ENCODE results near the gene NXN. TPM values are rescaled to one million over a fixed set of nuclear protein-coding genes. Genes with fewer than 3 reads are reported as not detected.
A peak's percentile ranks its signal among the peaks of the same experiment; 100 is the strongest.

NXN gene
- total RNA-seq, 1 donor from 2014 or later, result 76.4 TPM

- Mint-ChIP-seq H3K4me3 (no peak overlapping the region), H3K27me3 (ENCODE audit: low read depth) (no peaks in the 10 kb centered on the region), H3K4me1 (peaks cover 30% of the 10 kb centered on the region), H3K9me3 (no peaks in the 10 kb centered on the region), H3K27ac (ENCODE audit: unreplicated experiment) (no peak overlapping the region), H3K36me3 (ENCODE audit: low read depth) (peaks cover 3% of the 10 kb centered on the region)
- DNase-seq (ENCODE audit: low read depth, low spot score), result no peak
- TF ChIP-seq, protein P1, sequence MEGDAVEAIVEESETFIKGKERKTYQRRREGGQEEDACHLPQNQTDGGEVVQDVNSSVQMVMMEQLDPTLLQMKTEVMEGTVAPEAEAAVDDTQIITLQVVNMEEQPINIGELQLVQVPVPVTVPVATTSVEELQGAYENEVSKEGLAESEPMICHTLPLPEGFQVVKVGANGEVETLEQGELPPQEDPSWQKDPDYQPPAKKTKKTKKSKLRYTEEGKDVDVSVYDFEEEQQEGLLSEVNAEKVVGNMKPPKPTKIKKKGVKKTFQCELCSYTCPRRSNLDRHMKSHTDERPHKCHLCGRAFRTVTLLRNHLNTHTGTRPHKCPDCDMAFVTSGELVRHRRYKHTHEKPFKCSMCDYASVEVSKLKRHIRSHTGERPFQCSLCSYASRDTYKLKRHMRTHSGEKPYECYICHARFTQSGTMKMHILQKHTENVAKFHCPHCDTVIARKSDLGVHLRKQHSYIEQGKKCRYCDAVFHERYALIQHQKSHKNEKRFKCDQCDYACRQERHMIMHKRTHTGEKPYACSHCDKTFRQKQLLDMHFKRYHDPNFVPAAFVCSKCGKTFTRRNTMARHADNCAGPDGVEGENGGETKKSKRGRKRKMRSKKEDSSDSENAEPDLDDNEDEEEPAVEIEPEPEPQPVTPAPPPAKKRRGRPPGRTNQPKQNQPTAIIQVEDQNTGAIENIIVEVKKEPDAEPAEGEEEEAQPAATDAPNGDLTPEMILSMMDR (conservative IDR thresholded peaks at IDR 0.05), result no peak
Measured at GRCh38 chr17:802481-802880, 177.1 kb downstream of the NXN start.

- DNase-seq (ENCODE audit: low read depth, low spot score), result no peak
- H3K27ac Mint-ChIP-seq (ENCODE audit: unreplicated experiment), result no peak overlapping the region
- H3K36me3 Mint-ChIP-seq (ENCODE audit: low read depth), result peaks cover 5% of the 10 kb centered on the region
- peaks cover 26% of the 10 kb centered on the region for H3K4me1 Mint-ChIP-seq
- TF ChIP-seq, protein P1 (conservative IDR thresholded peaks at IDR 0.05), result no peak
- H3K4me3 Mint-ChIP-seq, result peak overlapping the region; percentile 54
- H3K9me3 Mint-ChIP-seq, result no peaks in the 10 kb centered on the region
- no peaks in the 10 kb centered on the region for H3K27me3 Mint-ChIP-seq (ENCODE audit: low read depth)
Measured at GRCh38 chr17:801660-802059, 177.9 kb downstream of the NXN start.

DNA sequence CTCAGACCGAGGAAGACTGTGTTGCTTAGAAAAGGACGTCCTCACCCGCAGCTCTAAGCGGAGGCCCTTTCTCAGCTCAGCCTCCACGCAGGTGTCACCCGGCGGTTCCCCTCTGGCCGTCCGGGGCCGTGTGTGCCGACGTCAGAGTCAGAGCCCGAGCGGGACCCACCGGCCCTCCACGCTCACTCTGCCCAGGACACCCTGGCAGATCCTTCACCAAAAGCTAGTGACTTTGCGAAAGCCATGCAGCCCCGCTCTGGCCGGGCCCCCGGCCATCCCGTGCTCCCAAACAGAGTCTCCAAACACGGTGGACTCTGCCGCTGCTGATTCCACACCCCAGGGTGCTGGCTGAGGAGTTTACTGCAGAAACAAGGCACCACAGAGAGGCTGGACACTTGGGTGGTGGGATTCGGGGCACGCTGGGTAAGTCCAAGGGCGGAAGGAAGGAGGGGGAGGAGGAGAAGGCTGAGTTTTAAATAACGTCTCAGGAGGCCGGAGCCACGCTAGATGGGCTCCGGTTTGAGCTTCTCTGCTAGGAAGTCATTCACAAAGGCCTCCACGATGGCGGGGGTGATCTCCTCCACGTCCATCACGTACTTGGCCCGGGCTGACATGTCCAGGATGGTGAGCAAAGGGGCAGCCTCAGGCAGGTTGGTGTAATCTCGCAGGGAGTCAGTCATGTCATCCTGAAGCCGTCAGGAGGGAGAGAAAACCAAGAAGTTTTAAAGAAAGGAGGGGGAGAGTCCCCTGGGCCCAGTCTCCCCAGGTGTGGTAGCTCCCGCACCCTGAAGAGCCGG is 178.9 kb downstream of the NXN start:
- no peak for DNase-seq (ENCODE audit: low read depth, low spot score)
- H3K27me3 Mint-ChIP-seq (ENCODE audit: low read depth), result no peaks in the 10 kb centered on the region
- H3K9me3 Mint-ChIP-seq, result no peaks in the 10 kb centered on the region
- peak overlapping the region; percentile 51 for H3K4me3 Mint-ChIP-seq
- H3K36me3 Mint-ChIP-seq (ENCODE audit: low read depth), result peaks cover 6% of the 10 kb centered on the region
- peaks cover 23% of the 10 kb centered on the region for H3K4me1 Mint-ChIP-seq
- H3K27ac Mint-ChIP-seq (ENCODE audit: unreplicated experiment), result peak overlapping the region; percentile 12
- TF ChIP-seq, protein P1 (conservative IDR thresholded peaks at IDR 0.05), result no peak

DNA sequence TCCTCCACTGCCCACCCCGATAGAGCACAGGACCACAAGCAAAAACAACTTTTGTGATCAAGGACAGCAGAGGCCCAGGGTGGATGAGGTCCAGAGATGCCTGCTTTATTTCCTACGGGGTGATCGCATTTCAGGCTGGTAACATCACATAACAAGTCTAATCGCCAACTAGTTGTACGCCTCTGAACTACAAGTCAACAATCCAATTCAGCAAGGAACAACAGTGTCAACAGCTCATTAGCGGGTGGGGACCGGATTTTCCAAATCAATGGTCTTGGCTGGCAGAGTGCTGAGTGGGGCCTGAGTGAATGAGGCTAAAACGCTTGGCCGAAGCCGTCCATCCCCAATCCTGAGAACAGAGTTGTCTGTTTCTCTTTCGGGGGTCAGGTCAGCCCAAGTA is 180.3 kb downstream of the NXN start:
- no peak for DNase-seq (ENCODE audit: low read depth, low spot score)
- Mint-ChIP-seq H3K36me3 (ENCODE audit: low read depth) (peaks cover 6% of the 10 kb centered on the region), H3K4me1 (peaks cover 21% of the 10 kb centered on the region), H3K9me3 (no peaks in the 10 kb centered on the region), H3K27me3 (ENCODE audit: low read depth) (no peaks in the 10 kb centered on the region), H3K4me3 (no peak overlapping the region), H3K27ac (ENCODE audit: unreplicated experiment) (no peak overlapping the region)
- TF ChIP-seq, protein P1 (conservative IDR thresholded peaks at IDR 0.05), result no peak

DNA sequence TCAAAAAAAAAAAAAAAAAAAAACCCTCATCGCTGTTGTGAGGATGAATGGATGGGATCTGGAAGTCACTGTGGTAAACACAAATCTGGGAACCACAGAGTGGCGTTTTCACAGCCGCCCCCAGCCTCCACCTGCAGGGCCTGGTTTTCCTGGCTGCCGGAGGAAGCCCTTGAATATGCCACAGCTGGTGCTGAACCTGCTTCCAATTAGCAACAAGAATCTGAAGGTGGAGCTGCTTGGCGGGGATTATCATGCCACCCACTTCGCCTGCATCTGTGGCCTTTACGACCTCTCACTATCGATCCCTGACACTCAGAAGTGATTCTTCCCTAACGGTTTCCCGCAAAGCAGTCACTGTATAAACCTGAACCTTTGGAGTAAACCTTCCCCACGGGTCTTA is 181.3 kb downstream of the NXN start:
- TF ChIP-seq, protein P1 (conservative IDR thresholded peaks at IDR 0.05), result no peak
- Mint-ChIP-seq H3K27ac (ENCODE audit: unreplicated experiment) (no peak overlapping the region), H3K36me3 (ENCODE audit: low read depth) (peaks cover 6% of the 10 kb centered on the region), H3K27me3 (ENCODE audit: low read depth) (no peaks in the 10 kb centered on the region), H3K9me3 (no peaks in the 10 kb centered on the region), H3K4me1 (peaks cover 11% of the 10 kb centered on the region), H3K4me3 (no peak overlapping the region)
- no peak for DNase-seq (ENCODE audit: low read depth, low spot score)

Data from neural crest cell (in vitro differentiated cells).